ENCODE measurements around the gene MARCHF10. TPM values are rescaled to one million over a fixed set of nuclear protein-coding genes. Genes with fewer than 3 reads are reported as not detected.

MARCHF10 gene
- total and polyA plus RNA-seq, 2 of the 13 experiments (the other 11 are each of a cell fraction or from before 2014, with no cell fraction given): not detected

GRCh38 chr17:62657690-62658089 lies 150.4 kb downstream of the MARCHF10 start:
- BruUV-seq (replicated peaks): no TSS peak
- DNase-seq (ENCODE audit: low spot score): no peak
- WGBS (ENCODE audit: low lambda C conversion rate): 27% methylated on average over 9 of the region's 9 CpGs
- H3K27me3 ChIP-seq (ENCODE audit: control insufficient read depth in 1 of 2, insufficient read depth in 2 of 2, low read length in 2 of 2): peaks cover 12 to 63% of the 10 kb centered on the region in 2 experiments; a peak in 4 of 5 replicates
- H3K4me3 ChIP-seq (replicated peaks in 1 of 3; ENCODE audit: insufficient read depth in 1 of 3, low read depth in 2 of 3, low read length in 3 of 3): no peak overlapping the region
- no peak for ATAC-seq
- ChIA-PET CTCF (ENCODE audit: low intra/inter-chr PET ratio, low total read pairs) (no interaction called here), POLR2A (no interaction called here)
- no peak overlapping the region for H3K9ac ChIP-seq (ENCODE audit: insufficient read depth, low read depth, low read length)
- intact Hi-C loops (cut with micrococcal nuclease; ENCODE audit: unreplicated experiment): no loop called here
- TF ChIP-seq ZNF792 (CRISPR knock-in tag; IDR thresholded peaks at IDR 0.05) (no peak), RXRA (CRISPR knock-in tag; IDR thresholded peaks at IDR 0.05) (no peak), HOXA3 (CRISPR knock-in tag; IDR thresholded peaks at IDR 0.05) (no peak), ZNF660 (CRISPR knock-in tag; IDR thresholded peaks at IDR 0.05; ENCODE audit: borderline replicate concordance, low read depth) (no peak), ZNF816 (CRISPR knock-in tag; IDR thresholded peaks at IDR 0.05; ENCODE audit: borderline replicate concordance) (no peak), ZNF629 (CRISPR knock-in tag; conservative IDR thresholded peaks at IDR 0.05) (no peak), LBX2 (CRISPR knock-in tag; IDR thresholded peaks at IDR 0.05; ENCODE audit: borderline replicate concordance) (no peak), JUND (CRISPR knock-in tag; IDR thresholded peaks at IDR 0.05) (no peak), RARA (CRISPR knock-in tag; IDR thresholded peaks at IDR 0.05) (no peak), ZNF841 (CRISPR knock-in tag; IDR thresholded peaks at IDR 0.05; ENCODE audit: borderline replicate concordance) (no peak), ZNF431 (CRISPR knock-in tag; IDR thresholded peaks at IDR 0.05; ENCODE audit: borderline replicate concordance, low read depth) (no peak), SNAPC2 (CRISPR knock-in tag; IDR thresholded peaks at IDR 0.05) (no peak)
- no peaks in the 10 kb centered on the region for H3K9me3 ChIP-seq (ENCODE audit: low read length)
- H3K4me2 ChIP-seq (ENCODE audit: low read depth, low read length): no peak overlapping the region
- H2AFZ ChIP-seq (ENCODE audit: low read length): no peak overlapping the region
- H3K4me1 ChIP-seq (ENCODE audit: insufficient read depth, low read length): peaks cover 15% of the 10 kb centered on the region
- no peak for FAIRE-seq
- no peak overlapping the region for H3K27ac ChIP-seq (ENCODE audit: extremely low read length, insufficient read depth, low read length)
- no peaks in the 10 kb centered on the region for H3K79me2 ChIP-seq (ENCODE audit: insufficient read depth, low read length)
- H4K20me1 ChIP-seq (ENCODE audit: insufficient read depth, low read length): no peaks in the 10 kb centered on the region
- H3K36me3 ChIP-seq (replicated peaks in 1 of 2; ENCODE audit: control insufficient read depth in 1 of 2, insufficient read depth in 2 of 2, low read length in 2 of 2): no peaks in the 10 kb centered on the region
- in situ Hi-C loops (cut with HindIII; ENCODE audit: extremely low pct_ligation_motif_present, low pct_unique_long_range_greater_than_20kb): no loop called here
